GM19372 (cell line): ENCODE measurements around the gene IL18R1.

ENCODE experiments used
- ATAC-seq: cut with Tn5 transposase; IDR thresholded peaks from one replicate; pipeline ENCODE4 v1.9.1; 2021; ENCODE audit warnings: mild to moderate bottlenecking, low read depth, moderate library complexity; ENCODE audit not compliant: unreplicated experiment

Gene IL18R1

GRCh38 chr2:102425441-102426132, 70.0 kb downstream of the IL18R1 start:
- no peak for ATAC-seq

- ATAC-seq, result no peak
Observed at GRCh38 chr2:102427249-102427648, 71.7 kb downstream of the IL18R1 start.

DNA sequence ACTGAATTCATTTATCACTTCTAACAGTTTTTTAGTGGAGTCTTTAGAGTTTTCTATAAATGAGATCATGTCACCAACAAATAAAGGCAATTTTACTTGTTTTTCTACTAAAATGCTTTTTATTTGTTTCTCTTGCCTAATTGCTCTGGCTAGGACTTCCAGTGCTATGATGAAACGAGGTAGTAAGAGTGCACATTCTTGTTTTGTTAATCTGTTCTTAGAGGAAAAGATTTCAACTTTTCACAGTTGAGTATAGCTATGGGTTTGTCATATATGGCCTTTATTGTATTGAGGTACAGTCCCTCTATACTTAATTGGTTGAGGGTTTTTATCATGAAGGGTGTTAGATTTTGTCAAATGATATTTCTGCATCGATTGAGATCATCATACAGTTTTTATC, 73.0 kb downstream of the IL18R1 start:
- ATAC-seq, result no peak

- no peak for ATAC-seq
Observed at GRCh38 chr2:102432386-102432785, 76.8 kb downstream of the IL18R1 start.

- ATAC-seq, result no peak
Observed at GRCh38 chr2:102433973-102434654, 78.5 kb downstream of the IL18R1 start.

DNA sequence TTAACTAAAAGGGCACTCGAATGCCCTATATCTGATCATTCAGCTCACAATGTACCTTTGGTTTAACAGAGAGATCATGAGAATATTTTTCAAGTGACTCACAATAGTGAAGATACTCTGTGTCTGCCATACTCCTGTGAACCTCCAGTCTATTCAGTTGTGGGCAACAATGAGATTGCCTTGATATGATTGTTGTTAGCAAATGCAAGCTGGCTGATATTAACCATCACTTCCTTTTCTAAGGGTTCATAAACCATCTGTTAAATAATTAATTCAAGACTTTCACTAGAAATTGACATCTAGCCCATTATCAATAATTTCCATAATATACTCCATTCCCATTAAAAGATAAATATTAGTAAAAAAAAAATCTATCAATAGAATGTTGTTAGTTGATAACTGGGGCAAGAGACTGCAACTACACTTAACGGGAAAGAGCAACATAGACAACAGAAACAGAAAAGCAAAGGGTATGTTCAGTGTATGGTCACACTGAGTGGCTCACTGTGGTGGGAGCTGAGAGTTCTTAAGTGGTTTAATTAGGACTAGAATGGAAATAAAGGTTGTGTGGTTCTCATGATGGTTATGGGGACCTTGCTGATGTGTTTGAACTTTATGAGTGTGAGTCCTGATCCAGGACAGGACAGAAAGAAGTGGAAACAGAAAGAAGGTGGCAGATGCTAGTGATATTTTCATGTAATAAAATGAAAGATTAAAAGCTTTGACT, 79.2 kb downstream of the IL18R1 start:
- ATAC-seq, result peak; percentile 66

GRCh38 chr2:102435741-102436140, 80.1 kb downstream of the IL18R1 start:
- no peak for ATAC-seq

DNA sequence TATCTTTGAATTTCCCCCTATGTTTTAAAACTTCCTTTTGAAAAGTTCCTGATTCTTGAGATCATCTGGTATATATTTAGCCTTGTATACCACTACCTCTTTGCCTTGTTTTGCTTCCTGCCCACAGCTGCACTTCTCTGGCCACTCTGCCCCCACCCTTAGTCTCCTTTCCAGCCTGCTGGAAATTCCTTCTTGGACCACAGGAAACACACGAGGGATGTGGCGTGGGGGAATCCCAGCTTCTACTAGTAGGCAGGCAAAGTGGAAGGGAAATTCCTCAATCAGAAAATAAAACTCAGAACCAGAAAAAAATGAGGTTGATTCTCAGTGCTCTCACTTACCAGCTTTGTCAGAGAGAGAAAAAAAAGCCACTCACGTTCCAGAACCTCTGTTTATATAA, 80.7 kb downstream of the IL18R1 start:
- no peak for ATAC-seq

DNA sequence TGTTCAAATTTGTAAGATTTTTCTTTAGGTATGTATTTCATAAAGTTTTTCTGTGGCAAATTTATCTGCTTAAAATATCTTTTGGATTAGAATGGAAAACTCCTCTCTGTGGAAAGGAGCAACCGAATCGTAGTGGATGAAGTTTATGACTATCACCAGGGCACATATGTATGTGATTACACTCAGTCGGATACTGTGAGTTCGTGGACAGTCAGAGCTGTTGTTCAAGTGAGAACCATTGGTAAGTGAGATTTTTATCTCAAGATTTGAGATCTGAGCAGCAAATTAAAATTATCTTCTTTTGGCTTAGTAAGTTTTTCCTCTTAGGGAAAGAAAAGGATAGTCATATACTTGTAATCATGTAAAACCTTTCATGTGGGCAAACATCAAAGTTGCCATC, 81.5 kb downstream of the IL18R1 start:
- no peak for ATAC-seq

GRCh38 chr2:102438111-102438510, 82.5 kb downstream of the IL18R1 start:
- no peak for ATAC-seq

DNA sequence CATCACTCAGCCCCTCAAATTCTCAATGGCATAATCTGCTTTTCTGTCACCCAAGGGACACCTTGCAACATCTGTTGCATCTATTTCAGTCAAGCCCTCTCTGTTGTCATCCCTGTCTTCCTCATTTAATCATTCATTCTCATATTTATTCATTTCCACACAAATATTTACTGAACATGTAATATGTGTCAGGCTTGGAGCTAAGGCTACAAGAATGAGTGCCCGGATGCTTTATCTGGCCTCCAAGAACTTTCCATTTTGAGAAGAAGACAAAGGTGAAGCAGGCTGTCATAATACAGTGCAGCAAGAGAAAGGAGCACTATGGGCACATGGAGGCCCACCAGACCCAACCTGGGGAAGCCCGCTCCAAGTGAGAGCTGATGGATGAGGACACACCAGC, 83.0 kb downstream of the IL18R1 start:
- ATAC-seq, result no peak

- no peak for ATAC-seq
Observed at GRCh38 chr2:102439065-102439695, 83.6 kb downstream of the IL18R1 start.

- ATAC-seq, result no peak
Observed at GRCh38 chr2:102442967-102443828, 87.6 kb downstream of the IL18R1 start.

- no peak for ATAC-seq
Observed at GRCh38 chr2:102444233-102444632, 88.6 kb downstream of the IL18R1 start.

DNA sequence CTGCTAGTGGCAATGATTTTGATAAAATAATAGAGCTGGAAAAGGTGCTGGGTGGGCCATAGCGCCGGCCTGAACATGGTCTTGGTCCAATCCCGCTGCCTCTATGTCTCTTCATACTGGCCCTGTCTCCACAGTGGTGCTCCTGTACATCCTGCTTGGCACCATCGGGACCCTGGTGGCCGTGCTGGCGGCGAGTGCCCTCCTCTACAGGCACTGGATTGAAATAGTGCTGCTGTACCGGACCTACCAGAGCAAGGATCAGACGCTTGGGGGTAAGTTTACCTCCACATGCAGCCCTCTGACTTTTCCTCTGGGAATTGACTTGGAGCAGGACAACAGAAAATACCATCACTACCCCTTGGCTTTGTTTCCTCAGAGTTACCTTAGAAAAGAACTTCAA, 91.3 kb downstream of the IL18R1 start:
- no peak for ATAC-seq
